HepG2 (cell line): ENCODE data around the gene RRP12.

Experiments used
- CTCF ChIP-seq: sonication (generic); formaldehyde crosslinking; IDR thresholded peaks from 2 replicates; pipeline ENCODE4 v1.5.0; 2020; ENCODE audit warnings: mild to moderate bottlenecking, missing genetic modification reagents, moderate library complexity
- POLR2AphosphoS5 ChIP-seq: IDR thresholded peaks from 2 replicates; pipeline ENCODE4 v1.6.1; 2012; ENCODE audit warnings: low read depth, low read length
- REXO4 ChIP-seq: sonication (generic); formaldehyde crosslinking; IDR thresholded peaks from 2 replicates; pipeline ENCODE4 v1.8.0; 2022; ENCODE audit warnings: missing genetic modification reagents, mild to moderate bottlenecking, borderline replicate concordance

- TF ChIP-seq REXO4 (CRISPR knock-in tag) (no peak), CTCF (CRISPR knock-in tag) (peak; percentile 16; the same call in 1 of the 2 replicates), POLR2AphosphoS5 (no peak)
These were observed 67.9 kb downstream of the RRP12 start for GRCh38 chr10:97333351-97333600.
